CD4-positive, alpha-beta T cell treated with Interleukin-15 for 1 hour (primary cell): ENCODE results near the gene FCSK.

ENCODE experiments used
- DNase-seq: peaks from one replicate; pipeline ENCODE4 v3.0.0-alpha.2; 2020

The FCSK gene

DNA sequence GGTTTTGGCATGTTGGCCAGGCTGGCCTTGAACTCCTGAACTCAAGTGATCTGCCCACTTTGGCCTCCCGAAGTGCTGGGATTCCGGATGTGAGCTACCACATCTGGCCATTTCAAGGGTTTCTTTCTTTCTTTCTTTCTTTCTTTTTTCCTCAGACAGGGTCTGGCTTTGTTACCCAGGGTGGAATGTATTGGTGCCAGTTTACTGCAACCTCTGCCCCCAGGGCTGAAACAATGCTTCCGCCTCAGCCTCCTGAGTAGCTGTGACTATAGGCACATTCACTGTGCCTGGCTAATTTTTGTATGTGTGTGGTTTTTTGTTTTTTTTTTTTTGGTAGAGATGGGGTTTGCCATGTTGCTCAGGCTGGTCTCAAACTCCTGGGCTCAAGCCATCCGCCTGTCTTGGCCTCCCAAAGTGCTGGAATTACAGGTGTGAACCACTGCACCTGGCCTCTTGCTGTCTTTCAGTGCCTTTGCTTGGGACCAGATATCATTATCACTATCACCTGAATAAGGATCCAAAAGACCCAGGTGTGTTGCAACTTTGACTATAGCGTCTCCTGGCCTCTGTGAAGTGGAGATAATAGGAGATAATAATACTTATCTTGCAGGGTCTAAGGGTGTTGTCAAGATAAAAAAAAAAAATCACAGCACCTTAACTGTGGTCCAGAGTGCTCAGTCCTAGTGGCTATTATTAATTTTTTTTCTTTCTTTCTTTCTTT is 3.2 kb downstream of the FCSK start:
- DNase-seq, result no peak

DNA sequence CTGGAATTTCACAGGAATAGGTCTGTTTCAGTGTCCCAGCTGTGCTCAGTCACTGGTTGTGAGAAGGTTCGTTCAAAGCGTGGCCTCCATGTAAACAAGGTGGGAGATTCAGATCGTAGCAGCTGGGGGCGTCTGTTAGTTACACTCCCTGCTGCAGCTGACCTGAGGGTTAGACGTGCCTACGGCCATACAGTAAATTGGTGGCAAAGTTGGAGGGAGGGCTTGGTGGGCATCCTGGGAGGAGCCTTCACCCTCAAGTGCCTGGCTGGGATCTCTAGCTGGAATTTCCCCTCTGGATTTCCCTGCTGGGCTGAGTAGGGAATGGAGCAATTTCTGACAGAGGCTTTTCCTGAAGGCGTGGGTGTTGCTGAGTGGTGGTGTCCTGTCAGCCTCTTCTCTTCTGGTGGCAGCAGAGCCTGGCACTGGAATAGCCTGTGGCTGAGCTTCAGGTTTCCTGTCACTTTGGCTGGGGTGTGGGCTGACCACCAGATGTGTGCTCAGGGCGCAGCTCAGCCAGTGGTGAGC is 6.4 kb downstream of the FCSK start:
- no peak for DNase-seq

DNA sequence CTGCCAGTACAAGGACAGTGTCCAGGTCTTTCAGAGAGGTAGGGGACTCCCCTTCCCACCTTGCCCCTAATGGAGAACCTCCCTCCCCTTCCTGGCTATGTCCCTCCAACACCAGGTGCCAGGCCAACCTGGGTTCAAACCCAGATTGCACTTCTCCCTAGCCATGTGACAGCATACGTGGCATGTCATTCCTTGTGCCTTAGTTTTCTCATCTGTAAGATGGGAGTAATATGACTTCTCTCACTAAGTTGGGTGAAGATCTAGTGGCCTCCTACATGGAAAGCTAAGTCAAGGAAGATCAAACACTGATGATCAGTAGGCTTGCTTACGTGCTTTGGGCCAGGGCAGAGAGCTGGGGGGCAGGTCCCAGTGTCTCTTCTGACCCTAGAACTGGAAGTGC is 8.8 kb downstream of the FCSK start:
- DNase-seq, result no peak

DNA sequence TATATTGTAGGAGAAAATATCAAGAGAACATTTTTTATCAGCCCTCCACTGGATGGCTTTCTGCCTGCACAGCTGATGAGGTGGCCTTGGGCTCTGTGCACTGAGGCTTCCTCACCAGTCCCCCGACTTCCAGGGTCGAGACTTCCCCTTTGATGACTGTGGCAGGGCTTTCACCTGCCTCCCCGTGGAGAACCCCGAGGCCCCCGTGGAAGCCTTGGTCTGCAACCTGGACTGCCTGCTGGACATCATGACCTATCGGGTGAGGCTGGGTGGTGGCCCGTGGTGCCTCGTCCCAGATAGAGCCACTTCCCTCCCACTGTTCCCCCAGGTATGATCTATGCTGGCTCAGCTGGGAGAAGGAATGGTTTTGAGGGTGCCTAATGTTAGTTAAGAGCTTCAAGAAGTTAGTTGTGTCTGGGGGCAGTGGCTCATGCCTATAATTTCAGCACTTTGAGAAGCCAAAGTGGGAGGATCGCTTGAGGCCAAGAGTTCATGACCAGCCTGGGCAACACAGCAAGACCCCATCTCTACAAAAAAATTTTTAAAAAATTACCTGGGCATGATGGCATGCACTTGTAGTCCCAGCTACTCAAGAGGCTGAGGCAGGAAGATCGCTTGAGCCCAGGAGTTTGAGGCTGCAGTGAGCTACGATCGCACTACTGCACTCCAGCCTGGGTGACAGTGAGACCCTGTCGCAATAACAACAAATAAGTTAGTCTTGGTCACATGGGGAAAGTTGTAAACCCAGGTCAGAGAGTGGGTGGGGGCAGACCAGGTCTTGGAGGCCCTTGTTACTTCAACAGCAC is 11.8 kb downstream of the FCSK start:
- no peak for DNase-seq

DNA sequence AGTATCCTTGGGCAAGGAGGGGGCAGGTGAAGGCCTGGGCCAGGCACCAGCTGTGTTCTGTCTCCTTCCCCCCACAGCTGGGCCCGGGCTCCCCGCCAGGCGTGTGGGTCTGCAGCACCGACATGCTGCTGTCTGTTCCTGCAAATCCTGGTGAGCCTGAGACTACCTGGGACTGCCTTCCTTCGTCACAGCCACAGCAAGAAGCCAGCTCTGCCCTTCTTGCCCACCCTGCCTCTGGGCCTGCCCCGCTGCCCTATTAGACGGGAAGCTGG is 12.3 kb downstream of the FCSK start:
- DNase-seq, result no peak

DNA sequence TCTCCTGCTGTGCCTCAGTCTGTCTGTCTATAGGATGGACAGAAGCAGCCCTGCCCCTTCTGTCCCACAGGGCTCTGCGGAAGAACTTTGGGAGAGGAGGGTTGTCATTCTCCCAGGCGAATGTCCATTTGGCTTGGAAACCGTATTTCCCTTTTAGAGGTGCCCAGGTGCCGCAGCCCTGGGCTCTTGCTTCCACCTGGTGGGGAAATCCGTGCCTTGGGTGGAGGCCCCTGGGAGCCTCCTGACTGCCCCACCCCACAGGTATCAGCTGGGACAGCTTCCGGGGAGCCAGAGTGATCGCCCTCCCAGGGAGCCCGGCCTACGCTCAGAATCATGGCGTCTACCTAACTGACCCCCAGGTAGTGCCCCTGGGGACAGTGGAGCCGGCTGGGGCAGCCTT is 12.7 kb downstream of the FCSK start:
- no peak for DNase-seq

DNA sequence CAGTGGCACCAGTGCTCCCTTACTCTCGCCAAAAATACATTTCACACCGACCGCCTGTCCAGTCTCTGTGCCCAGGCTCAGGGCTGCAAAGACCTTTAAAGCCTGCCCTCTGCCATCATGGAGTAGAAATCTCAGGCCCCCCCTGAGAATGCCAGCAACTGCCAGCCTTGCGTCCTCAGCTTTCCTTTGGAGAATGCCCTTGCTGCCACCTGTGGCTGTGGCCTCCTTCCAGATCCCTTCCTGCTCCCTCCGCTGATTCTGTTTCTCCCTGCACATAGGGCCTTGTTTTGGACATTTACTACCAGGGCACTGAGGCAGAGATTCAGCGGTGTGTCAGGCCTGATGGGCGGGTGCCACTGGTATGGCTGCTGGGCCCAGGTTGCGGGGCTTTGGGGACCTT is 13.2 kb downstream of the FCSK start:
- DNase-seq, result no peak

DNA sequence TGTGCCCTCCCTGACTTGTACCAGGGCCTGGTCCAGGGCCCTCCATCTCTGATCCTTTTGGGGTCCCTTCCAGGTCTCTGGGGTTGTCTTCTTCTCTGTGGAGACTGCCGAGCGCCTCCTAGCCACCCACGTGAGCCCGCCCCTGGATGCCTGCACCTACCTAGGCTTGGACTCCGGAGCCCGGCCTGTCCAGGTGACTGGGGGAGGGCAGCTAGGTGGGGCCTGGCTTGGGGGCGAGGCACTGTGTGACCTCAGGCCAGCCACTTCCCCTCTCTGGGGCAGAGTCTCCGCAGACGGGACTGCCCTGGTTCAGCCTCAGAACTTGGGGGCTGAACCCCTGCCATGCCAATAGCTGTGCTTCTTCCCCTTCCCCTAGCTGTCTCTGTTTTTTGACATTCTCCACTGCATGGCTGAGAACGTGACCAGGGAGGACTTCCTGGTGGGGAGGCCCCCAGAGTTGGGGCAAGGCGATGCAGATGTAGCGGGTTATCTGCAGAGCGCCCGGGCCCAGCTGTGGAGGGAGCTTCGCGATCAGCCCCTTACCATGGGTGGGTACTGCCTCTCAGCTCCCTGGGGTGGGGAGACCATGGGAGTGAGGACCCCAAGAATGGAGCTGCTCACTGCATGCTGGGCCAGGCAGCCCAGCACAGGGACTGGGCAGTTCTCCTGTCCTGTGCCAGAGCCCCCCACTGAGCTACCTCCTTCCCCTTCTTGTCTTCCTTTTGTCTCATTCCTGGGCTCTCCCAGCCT is 14.6 kb downstream of the FCSK start:
- DNase-seq, result no peak

DNA sequence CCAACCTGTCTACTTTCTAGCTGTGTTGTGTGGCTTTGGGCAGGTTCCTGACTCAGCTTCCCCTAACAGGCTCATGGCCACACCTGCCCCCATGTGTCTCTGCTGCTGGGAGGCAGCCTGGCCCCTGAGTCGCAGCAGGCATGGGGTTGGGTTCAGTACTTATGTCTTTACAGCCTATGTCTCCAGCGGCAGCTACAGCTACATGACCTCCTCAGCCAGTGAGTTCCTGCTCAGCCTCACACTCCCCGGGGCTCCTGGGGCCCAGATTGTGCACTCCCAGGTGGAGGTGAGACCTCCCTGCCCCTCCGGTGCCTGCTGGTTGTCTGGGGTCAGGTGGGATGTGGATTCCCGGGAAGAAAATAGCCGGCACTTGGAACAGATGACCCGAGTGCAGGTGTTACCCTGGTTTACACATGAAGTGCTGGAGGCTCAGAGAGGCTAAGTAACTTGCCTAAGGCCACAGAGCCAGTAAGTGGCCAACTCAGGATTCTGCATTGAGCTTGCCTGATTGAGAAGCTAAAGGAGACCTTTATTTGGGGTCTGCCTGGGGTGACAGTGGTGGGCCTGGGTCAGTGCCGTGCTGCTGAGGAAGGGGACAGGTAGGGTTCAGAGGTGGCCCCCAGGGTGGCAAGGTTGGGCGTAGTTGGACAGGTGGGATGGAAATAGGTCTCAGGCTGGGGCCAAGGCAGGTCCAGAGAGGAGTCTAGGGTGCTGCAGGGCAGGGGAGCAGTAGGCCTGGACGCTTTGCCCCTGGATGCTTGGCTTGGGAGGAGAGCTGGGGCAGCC is 15.9 kb downstream of the FCSK start:
- no peak for DNase-seq

DNA sequence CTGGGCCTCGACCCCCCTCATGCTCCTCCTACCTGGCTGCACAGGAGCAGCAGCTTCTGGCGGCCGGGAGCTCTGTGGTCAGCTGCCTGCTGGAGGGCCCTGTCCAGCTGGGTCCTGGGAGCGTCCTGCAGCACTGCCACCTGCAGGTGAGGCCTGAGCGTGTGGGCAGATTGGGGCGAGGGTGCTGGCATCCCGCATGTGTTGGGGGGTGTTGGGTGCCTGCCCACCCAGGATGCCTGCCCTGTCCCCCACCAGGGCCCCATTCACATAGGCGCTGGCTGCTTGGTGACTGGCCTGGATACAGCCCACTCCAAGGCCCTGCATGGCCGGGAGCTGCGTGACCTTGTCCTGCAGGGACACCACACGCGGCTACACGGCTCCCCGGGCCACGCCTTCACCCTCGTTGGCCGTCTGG is 16.5 kb downstream of the FCSK start:
- DNase-seq, result no peak

DNA sequence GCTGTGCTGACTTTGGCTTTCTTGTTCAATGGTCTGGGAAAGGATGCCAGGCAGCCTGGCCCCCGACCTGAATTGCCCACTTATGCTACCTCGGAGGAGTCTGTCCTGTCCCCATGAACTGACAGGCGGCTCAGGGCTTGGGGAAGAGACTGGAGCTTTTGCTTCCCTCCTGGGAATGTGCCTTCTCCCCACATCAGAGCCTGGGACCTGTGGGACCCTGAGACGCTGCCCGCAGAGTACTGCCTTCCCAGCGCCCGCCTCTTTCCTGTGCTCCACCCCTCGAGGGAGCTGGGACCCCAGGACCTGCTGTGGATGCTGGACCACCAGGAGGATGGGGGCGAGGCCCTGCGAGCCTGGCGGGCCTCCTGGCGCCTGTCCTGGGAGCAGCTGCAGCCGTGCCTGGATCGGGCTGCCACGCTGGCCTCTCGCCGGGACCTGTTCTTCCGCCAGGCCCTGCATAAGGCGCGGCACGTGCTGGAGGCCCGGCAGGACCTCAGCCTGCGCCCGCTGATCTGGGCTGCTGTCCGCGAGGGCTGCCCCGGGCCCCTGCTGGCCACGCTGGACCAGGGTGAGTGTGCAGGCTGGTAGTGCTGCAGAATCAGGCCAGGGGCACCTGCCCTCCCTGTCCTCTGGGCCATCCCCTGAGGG is 18.5 kb downstream of the FCSK start:
- DNase-seq, result no peak

DNA sequence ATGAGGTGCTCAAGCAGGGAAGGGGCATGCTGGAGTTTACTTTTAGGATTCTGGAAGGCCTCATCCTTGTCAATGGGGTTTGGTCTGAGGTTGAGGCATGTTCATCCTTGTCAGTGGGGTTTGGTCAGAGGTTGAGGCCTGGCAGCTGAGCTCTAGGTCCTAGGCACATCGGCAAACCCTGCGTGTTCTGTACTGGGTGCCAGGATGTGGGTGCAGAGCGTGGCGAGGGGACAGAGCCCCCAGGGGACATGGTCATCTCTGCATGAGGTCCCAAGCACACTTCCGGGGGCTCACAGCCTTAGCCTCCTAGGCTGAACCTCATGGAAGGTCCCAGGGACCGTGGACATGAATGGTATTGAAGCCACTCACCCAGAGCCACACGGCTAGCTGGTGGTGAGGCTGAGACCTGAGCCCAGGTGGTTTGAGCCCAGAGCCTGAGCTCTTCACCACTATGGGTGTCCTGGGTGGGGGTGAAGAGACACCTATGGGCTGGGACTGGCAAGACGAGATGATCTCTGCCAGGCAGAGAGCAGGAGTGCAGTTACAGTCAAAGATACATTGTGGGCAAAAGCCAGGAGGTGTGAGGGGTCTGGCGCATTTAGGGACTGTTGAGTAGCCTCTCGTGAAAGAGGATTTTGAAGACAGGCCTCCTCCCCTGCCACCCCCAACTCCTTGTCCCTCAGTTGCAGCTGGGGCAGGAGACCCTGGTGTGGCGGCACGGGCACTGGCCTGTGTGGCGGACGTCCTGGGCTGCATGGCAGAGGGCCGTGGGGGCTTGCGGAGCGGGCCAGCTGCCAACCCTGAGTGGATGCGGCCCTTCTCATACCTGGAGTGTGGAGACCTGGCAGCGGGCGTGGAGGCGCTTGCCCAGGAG is 19.3 kb downstream of the FCSK start:
- no peak for DNase-seq

DNA sequence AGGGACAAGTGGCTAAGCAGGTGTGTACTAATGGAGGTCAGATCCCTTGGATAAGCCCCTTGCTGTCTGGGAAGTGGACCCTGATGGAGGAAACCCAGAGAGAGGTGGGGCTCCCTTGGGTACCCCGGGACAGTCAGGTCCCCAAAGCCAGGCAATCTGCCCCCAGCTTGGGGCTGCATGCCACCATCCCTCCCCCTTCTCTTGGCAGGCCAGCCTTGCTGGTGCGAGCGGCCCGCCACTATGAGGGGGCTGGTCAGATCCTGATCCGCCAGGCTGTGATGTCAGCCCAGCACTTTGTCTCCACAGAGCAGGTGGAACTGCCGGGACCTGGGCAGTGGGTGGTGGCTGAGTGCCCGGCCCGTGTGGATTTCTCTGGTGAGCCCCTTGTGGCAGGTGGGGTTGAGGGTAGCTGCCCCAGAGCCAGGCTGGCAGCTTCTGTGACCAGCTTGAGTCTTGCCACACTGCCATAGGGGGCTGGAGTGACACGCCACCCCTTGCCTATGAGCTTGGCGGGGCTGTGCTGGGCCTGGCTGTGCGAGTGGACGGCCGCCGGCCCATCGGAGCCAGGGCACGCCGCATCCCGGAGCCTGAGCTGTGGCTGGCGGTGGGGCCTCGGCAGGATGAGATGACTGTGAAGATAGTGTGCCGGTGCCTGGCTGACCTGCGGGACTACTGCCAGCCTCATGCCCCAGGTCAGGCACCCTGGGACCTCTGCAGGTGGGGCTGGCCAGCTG is 20.1 kb downstream of the FCSK start:
- DNase-seq, result no peak

DNA sequence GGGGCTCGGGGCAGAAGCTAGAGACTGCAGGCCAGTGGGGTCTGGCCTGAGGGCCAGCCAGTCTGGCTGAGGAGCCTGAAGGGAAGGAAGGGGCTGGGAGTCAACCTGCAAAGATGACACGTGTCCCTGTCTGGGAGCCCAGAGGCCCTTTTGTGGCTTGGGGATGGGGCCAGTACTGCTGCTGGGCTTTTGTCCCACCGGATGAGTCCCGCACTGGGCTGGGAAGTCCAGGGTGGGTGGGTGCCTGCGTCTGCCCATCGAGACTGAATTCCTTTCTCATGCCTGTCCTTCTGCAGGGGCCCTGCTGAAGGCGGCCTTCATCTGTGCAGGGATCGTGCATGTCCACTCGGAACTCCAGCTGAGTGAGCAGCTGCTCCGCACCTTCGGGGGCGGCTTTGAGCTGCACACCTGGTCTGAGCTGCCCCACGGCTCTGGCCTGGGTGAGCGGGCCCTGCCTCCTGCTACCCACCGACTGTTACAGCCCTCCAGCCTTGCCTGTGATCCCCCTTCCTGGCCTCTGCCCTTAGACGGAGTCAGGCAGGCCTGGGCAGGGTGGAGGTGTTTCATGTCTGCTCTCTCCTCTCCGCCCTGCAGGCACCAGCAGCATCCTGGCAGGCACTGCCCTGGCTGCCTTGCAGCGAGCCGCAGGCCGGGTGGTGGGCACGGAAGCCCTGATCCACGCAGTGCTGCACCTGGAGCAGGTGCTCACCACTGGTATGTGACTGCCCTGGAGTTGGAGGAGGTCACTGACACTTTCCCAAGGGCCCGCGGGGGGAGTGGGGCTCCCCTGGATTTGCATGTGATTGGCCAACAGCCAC is 20.9 kb downstream of the FCSK start:
- no peak for DNase-seq

DNA sequence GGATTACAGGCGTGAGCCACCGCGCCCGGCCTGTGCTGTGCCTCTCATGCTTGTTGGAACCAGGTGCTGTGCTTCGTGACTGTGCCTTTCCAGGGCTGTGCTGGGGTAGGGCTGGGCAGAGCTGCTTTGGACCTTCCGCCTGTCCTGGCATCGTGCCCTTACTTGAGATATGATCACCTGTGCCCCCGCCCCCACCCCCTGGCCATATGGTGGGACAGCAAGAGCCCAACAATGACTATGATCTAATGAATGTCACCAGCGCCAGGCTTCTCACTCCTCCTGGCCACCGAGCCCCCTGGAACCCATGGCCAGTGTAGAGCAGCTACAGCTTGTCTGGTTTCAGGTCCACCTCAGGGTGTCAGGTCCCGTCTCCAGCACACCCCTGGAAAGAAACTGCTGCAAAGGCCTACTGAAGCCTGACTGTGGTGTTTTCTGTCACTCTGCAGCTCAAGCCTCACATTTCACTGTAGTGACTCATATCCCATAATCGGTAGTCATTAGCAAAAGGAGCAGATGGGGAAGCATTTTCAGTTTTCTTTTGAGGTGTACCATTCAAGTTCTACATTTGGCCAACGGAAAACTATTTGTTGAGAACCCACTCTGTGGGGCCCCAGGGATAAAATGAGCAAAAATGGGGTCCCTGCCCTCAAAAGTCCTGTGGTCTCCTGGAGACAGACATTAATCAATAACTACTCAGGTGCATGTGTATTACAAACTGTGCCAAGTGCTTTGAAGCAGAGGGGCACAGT is 22.1 kb downstream of the FCSK start:
- DNase-seq, result no peak

DNA sequence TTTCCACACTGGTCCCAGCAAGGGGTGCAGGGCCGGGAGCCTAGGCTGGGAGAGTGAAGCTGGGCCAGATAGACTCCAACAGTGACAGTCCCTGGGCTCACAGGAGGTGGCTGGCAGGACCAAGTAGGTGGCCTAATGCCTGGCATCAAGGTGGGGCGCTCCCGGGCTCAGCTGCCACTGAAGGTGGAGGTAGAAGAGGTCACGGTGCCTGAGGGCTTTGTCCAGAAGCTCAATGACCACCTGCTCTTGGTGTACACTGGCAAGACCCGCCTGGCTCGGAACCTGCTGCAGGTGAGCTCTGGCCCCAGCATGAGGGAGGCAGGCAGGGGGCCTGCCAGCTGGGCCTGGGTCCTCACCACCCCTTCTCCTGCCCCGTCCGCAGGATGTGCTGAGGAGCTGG is 23.8 kb downstream of the FCSK start:
- DNase-seq, result no peak

DNA sequence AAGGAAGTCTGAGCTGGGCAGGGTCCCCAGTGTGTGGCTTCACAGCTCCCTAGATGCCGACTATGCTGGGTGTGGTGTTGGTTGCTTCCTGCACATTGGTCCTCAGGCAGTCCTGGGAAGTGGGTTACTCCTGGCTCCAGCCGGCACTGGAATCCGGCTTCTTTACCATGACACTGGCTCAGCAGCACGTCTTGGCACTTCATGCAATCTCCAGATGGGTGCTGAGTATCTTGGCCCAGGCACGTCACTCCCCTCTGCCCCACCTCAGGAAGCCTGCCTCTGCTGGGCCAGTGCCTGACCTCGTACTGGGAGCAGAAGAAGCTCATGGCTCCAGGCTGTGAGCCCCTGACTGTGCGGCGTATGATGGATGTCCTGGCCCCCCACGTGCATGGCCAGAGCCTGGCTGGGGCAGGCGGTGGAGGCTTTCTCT is 24.5 kb downstream of the FCSK start:
- DNase-seq, result no peak

DNA sequence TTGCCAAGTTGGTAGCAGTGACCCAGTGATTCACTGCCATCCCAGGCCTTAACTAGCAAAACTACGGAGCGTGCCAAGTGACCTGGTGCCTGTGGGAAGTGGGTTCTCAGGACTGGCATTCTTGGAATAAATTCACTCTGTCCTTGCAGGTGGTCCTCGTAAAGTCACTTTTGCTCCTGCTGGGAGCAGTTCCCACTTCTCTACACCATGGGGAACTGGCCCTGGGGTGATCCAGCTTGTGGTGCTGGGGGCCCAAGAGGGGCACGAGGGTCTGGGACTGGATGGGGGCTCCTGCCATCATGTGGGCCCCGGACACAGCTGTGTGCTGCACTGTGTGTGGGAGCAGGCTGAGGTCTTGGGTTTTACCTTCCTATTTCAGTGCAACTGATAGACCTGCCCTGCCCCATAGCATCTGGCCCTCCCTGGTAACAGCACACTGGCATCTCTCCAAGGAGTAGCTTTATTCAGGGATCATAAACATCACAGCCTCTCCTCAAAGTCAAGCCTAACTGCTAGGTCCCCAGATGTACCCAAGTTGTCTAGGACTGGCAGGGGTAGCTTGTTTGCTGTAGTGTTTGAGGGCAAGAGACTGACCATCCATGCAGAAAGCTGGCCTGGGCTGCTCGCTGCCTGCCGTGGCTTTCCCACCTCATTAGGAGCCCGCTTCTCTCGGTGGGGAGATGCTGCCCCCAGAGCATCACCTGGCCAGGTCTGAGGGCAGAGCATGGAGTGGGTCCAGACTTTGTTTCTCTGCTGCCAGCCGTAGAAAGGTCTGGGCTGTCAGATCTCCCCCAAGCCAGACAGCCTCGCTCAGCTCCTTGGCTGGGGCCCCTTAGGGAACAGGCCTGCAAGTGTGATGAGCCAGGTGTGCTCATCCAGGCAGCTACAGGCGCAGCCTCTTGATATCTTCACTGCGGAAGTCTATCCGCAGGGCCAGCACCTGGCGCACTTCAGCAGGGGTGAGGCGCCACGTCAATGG is 26.0 kb downstream of the FCSK start:
- no peak for DNase-seq
